ENCODE measurements around the gene USP10.

DNA sequence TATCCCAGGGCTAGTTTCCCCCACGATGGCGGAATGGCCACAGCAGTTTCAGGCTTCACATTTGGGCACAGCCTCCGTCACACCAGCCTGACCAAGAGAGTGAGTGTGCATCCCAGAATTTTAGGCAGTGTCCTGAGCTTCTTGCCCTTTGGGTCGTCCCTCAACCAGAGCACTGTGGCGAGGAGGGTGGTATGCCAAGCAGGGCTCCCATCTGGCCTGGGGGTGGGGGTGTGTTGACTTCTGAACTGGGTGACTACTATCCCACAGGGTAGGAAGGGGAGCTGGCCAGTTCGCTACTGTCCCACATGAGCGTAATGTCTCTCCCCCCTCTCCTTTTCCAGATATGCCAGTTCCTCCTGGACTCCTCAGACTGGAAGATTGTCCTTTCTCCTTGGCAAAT is 16.1 kb downstream of the USP10 start:
- TF ChIP-seq, protein P1, sequence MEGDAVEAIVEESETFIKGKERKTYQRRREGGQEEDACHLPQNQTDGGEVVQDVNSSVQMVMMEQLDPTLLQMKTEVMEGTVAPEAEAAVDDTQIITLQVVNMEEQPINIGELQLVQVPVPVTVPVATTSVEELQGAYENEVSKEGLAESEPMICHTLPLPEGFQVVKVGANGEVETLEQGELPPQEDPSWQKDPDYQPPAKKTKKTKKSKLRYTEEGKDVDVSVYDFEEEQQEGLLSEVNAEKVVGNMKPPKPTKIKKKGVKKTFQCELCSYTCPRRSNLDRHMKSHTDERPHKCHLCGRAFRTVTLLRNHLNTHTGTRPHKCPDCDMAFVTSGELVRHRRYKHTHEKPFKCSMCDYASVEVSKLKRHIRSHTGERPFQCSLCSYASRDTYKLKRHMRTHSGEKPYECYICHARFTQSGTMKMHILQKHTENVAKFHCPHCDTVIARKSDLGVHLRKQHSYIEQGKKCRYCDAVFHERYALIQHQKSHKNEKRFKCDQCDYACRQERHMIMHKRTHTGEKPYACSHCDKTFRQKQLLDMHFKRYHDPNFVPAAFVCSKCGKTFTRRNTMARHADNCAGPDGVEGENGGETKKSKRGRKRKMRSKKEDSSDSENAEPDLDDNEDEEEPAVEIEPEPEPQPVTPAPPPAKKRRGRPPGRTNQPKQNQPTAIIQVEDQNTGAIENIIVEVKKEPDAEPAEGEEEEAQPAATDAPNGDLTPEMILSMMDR (conservative IDR thresholded peaks at IDR 0.05), result no peak
- no peak for TF ChIP-seq ZFX (IDR thresholded peaks at IDR 0.05)

All from C4-2B (cell line).